Measurements from ENCODE around the gene ZBED2.

GRCh38 chr3:111601810-111602209 is 6.7 kb upstream of the ZBED2 start:
- TF ChIP-seq POLR2A (IDR thresholded peaks at IDR 0.05; ENCODE audit: insufficient read depth in 1 of 2, low read depth in 2 of 2, low read length in 2 of 2): no peak
- TF ChIP-seq CEBPB (IDR thresholded peaks at IDR 0.05; ENCODE audit: borderline replicate concordance, low read depth, low read length): no peak
- no peak for TF ChIP-seq HIC2 (CRISPR knock-in tag; IDR thresholded peaks at IDR 0.05; ENCODE audit: low read depth)
- no peak for TF ChIP-seq CHD2 (IDR thresholded peaks at IDR 0.05; ENCODE audit: low read depth, low read length)
- no peak for TF ChIP-seq ZZZ3 (CRISPR knock-in tag; IDR thresholded peaks at IDR 0.05; ENCODE audit: borderline replicate concordance)
- TF ChIP-seq XRCC5 (optimal IDR thresholded peaks at IDR 0.05; ENCODE audit: low read length): no peak
- TF ChIP-seq, protein P1, sequence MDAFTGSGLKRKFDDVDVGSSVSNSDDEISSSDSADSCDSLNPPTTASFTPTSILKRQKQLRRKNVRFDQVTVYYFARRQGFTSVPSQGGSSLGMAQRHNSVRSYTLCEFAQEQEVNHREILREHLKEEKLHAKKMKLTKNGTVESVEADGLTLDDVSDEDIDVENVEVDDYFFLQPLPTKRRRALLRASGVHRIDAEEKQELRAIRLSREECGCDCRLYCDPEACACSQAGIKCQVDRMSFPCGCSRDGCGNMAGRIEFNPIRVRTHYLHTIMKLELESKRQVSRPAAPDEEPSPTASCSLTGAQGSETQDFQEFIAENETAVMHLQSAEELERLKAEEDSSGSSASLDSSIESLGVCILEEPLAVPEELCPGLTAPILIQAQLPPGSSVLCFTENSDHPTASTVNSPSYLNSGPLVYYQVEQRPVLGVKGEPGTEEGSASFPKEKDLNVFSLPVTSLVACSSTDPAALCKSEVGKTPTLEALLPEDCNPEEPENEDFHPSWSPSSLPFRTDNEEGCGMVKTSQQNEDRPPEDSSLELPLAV (CRISPR knock-in tag; conservative IDR thresholded peaks at IDR 0.05; ENCODE audit: low read depth): no peak
- no peak for TF ChIP-seq ZBTB40 (IDR thresholded peaks at IDR 0.05)
- no peak for TF ChIP-seq ZBTB40 (CRISPR knock-in tag; IDR thresholded peaks at IDR 0.05)
- no peak for TF ChIP-seq GTF3A (CRISPR knock-in tag; conservative IDR thresholded peaks at IDR 0.05)
- no peak for TF ChIP-seq CTCF (CRISPR knock-in tag; IDR thresholded peaks at IDR 0.05)
- no peak for TF ChIP-seq ZNF841 (CRISPR knock-in tag; IDR thresholded peaks at IDR 0.05; ENCODE audit: borderline replicate concordance)
- no peak for TF ChIP-seq CC2D1A (CRISPR knock-in tag; IDR thresholded peaks at IDR 0.05)
